ENCODE data around the gene IGFL1. TPM values are rescaled to one million over a fixed set of nuclear protein-coding genes. Genes with fewer than 3 reads are reported as not detected.
"Not testable (repeated sequence)": the region's sequence is repeated elsewhere in the genome, so short reads cannot be mapped to it uniquely, and the experiment has no call there.

Gene IGFL1
- total RNA-seq, 4 donors from 2014 or later = not detected

GRCh38 chr19:46270521-46271256 is 41.1 kb downstream of the IGFL1 start:
- intact Hi-C loops (cut with DNase I) = no loop called here
- Histone ChIP-seq H3K27ac (replicated peaks in 1 of 4) (no peak overlapping the region), H3K4me3 (no peak overlapping the region), H3K4me1 (peaks cover 0 to 9% (median 4%) of the 10 kb centered on the region in 4 donors), H3K36me3 (no peaks in the 10 kb centered on the region), H3K27me3 (peaks cover 0 to 14% (median 0%) of the 10 kb centered on the region in 4 donors), H3K9me3 (no peaks in the 10 kb centered on the region)
- TF ChIP-seq POLR2AphosphoS5 (IDR thresholded peaks at IDR 0.05) (no peak), CTCF (IDR thresholded peaks at IDR 0.05) (no peak), EP300 (IDR thresholded peaks at IDR 0.05) (no peak), POLR2A (IDR thresholded peaks at IDR 0.05; ENCODE audit: low read depth) (no peak)
- WGBS = 54% methylated on average over 17 of the region's 17 CpGs
- DNase-seq (ENCODE audit: extremely low spot score) = no peak

DNA sequence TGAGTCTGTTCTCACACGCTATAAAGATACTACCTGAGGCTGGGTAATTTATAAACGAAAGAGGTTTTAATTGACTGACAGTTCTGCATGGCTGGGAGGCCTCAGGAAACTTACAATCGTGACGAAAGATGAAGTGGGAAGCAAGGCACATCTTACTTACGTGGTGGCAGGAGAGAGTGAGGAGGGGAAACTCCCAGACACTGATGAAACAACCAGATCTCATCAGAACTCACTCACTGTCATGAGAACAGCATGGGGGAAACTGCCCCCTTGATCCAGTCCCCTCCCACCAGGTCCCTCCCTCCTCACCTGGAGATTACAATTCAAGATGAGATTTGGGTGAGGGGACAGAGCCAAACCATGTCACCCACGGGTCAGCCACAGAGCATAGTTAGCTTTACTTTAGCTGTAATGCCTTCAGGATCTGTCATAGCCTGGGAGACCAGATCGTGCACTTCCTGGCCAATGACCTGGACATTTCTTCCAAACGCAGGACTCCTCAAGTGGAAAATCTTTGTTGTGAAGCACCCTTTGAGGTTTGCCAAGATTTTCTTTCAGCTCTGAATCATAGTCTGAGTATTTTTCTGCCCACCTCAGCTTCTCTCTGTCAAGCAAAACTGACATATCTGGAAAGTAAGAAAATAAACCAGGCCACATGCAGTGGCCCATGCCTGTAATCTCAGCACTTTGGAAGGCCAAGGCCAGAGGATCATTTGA is 42.1 kb downstream of the IGFL1 start:
- Histone ChIP-seq H3K27ac (replicated peaks in 1 of 4) (peak overlapping the region in 1 of 4 donors; percentile 34), H3K4me1 (peaks cover 0 to 9% (median 4%) of the 10 kb centered on the region in 4 donors)
- 52% methylated on average over 8 of the region's 8 CpGs for WGBS

GRCh38 chr19:46273931-46274330 is 44.4 kb downstream of the IGFL1 start:
- DNase-seq (ENCODE audit: extremely low spot score); H3K4me3 ChIP-seq; H3K36me3 ChIP-seq; intact Hi-C loops (cut with DNase I); H3K27me3 ChIP-seq; H3K9me3 ChIP-seq; H3K27ac ChIP-seq (replicated peaks in 1 of 4); H3K4me1 ChIP-seq: not testable (repeated sequence)
- WGBS = 83% methylated on average over 6 of the region's 6 CpGs

More for the DNA sequence above, 42.1 kb downstream of the IGFL1 start:
- no peak for DNase-seq (ENCODE audit: extremely low spot score)
- H3K4me3 ChIP-seq = no peak overlapping the region
- no peaks in the 10 kb centered on the region for H3K36me3 ChIP-seq
- TF ChIP-seq EP300 (IDR thresholded peaks at IDR 0.05) (no peak), POLR2AphosphoS5 (IDR thresholded peaks at IDR 0.05) (no peak), CTCF (IDR thresholded peaks at IDR 0.05) (no peak), POLR2A (IDR thresholded peaks at IDR 0.05; ENCODE audit: low read depth) (no peak)
- H3K27me3 ChIP-seq = peaks cover 0 to 14% (median 0%) of the 10 kb centered on the region in 4 donors
- H3K9me3 ChIP-seq = no peaks in the 10 kb centered on the region
- intact Hi-C loops (cut with DNase I) = no loop called here

GRCh38 chr19:46279177-46279576 is 49.6 kb downstream of the IGFL1 start:
- TF ChIP-seq POLR2A (IDR thresholded peaks at IDR 0.05; ENCODE audit: low read depth) (no peak), CTCF (IDR thresholded peaks at IDR 0.05) (no peak), EP300 (IDR thresholded peaks at IDR 0.05) (no peak), POLR2AphosphoS5 (IDR thresholded peaks at IDR 0.05) (no peak)
- no peaks in the 10 kb centered on the region for H3K27me3 ChIP-seq
- no peaks in the 10 kb centered on the region for H3K9me3 ChIP-seq
- intact Hi-C loops (cut with DNase I) = no loop called here
- DNase-seq (ENCODE audit: extremely low spot score) = no peak
- no peaks in the 10 kb centered on the region for H3K36me3 ChIP-seq
- H3K27ac ChIP-seq (replicated peaks in 1 of 4) = no peak overlapping the region
- peaks cover 12 to 21% (median 13%) of the 10 kb centered on the region in 4 donors for H3K4me1 ChIP-seq
- 85% methylated on average over 7 of the region's 7 CpGs for WGBS
- H3K4me3 ChIP-seq = no peak overlapping the region

Other genes starting within 250 kb of the IGFL1 start
- 1 to 10 TPM; 5.3 to 9.6 (median 8.6) TPM for gene CCDC61, start 234.3 kb upstream of the IGFL1 start, total RNA-seq
- under 1 TPM in 1 of 4 donors, not detected in 3; 0.65 TPM for gene PGLYRP1, start 206.7 kb upstream of the IGFL1 start, total RNA-seq
- gene IGFL4, start 188.7 kb upstream of the IGFL1 start, total RNA-seq = not detected
- not detected for gene IGFL3, start 105.1 kb upstream of the IGFL1 start, total RNA-seq
- gene IGFL2, start 81.5 kb upstream of the IGFL1 start, total RNA-seq = not detected
- gene HIF3A, start 67.3 kb downstream of the IGFL1 start, total RNA-seq = 100 to 1,000 TPM in 3 of 4 donors, 10 to 100 TPM in 1; 98.2 to 268 (median 160) TPM
- 10 to 100 TPM; 39.9 to 74.7 (median 61.9) TPM for gene PPP5C, start 117.3 kb downstream of the IGFL1 start, total RNA-seq
- gene CCDC8, start 183.8 kb downstream of the IGFL1 start, total RNA-seq = 10 to 100 TPM in 1 of 4 donors, 1 to 10 TPM in 3; 4.5 to 11.6 (median 4.9) TPM
- gene PNMA8C, start 199.2 kb downstream of the IGFL1 start, total RNA-seq = under 1 TPM; 0.13 to 0.42 (median 0.17) TPM
- gene PNMA8A, start 241.8 kb downstream of the IGFL1 start, total RNA-seq = 1 to 10 TPM; 1.4 to 5.3 (median 2.5) TPM